NCI-H510A treated with DMSO at 0.1 percent for 48 hours (cell line): Measurements from ENCODE around the gene CADM1.

ENCODE experiments used
- DNase-seq: peaks from one replicate; lab custom pipeline; 2025; lab: John Stamatoyannopoulos, UW

The CADM1 gene

DNA sequence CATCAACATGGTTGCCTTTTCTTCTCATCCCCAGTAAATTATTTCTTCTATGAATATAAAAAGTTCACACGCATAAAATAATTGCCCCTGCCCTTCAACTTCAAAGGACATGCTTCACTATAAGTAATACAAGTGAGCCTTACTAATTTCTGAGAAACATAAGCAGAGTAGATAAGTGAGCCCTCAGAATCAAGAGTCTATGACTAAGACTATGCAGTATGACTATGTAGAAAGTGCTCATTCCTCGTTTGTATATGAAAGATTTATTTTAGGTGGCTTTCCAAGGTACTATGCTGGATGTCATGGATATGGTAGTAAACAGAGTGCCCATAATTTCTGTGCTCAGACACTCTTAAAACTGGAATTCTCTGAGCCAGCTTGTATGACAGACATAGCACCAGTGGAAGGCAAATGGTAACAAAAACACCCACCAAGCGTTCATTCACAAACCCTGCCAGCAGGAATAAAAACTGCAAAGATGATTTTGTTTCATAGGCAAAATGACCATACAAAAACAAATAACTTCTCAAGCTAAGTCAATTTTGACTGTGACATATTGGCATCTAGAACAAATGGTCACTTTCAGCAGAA, 189.8 kb downstream of the CADM1 start:
- DNase-seq: no peak

DNA sequence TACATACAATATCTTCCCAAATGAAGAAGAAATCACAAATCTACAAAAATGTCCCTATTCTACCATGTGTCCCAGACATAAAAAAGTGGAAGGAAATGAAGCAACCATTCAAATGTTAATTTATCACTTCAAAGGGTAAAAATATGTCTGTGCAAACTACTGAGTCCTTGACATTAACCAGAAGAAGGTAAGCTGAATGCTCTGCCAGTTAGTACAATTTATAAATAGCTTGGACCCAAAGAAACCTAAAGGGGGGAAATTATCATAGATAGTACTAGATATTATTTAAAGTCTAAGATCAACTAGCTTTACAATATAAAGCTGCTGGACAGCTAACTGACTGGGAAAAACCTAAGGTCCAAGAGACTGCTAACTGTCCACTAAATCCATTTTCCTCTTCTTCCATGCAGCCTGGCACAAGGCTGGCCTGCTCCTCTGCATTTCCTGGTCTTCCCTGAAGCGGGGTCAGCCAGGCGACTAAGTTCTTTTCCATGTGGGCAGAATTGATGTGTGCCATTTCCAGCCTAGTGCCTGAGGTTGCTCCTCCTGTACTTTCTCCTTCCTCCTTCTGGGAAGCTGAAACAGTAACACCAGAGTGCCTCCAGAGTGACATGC, 190.9 kb downstream of the CADM1 start:
- no peak for DNase-seq

DNA sequence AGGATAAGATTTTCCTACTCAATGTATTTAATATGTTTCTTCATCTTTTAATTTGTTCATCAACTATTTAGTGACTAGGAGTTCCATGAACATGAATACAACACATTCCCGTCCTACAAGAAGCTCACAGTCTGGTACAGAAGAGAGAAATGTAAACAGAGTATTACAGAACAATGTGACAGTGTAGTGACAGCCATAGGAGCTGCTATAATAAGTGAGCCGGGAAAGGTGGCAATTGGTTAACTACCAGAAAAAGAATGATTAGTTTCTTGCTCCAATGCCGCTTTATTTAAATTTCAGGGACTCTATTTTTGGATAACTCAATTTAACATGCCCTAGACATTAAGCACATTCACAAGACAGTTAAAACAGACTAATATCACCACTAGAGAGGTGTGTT, 192.3 kb downstream of the CADM1 start:
- DNase-seq: no peak

DNA sequence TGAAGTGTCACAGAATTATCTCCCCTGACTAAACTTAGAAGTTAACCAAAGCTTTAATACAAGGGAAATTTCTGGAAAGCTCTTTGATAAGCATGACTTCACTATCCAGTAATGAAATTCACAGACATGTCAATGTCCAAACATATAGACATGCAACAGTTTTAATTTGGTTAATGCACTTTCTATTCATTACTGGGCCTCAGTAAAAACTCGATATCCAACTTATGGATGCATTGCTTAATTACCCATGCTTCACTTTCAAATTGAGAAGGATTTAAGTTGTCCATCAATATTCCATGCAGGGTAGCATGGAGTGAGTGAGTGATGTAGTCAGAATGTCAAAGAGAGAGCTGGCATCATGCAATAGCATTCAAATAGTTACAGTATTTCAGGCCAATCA, 197.5 kb downstream of the CADM1 start:
- no peak for DNase-seq

DNA sequence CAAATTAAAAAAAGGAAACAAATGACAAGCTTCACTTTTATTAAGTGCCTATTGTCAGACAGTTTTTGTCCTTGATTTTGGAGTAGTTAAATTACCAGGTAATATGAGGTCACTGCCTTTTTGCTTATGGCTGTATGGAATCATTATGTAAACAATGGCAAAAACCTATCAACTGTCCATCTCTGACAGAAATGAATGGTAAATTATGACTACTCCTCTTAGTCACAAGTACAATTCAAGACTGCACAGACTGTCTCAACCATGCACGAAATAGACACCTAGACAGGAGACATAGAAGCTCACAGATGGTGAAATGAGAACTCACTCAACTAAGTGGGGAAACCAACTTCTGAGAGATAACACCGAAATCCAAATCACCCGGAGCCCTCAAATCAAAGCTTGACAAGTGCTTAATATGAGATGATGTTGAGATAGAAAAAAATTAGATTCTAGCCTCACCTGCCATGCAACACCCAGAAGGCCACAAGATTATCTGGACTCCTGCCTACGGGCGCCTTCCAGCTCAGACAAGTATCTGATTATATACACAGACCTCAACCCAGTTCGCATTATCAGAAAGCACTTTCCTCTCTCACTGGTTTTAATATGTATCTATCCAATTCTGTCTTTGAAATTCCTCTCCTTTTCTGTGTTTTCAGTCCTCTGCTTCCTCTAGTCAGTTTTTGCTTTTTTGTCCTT, 199.3 kb downstream of the CADM1 start:
- peak; percentile 20 for DNase-seq

DNA sequence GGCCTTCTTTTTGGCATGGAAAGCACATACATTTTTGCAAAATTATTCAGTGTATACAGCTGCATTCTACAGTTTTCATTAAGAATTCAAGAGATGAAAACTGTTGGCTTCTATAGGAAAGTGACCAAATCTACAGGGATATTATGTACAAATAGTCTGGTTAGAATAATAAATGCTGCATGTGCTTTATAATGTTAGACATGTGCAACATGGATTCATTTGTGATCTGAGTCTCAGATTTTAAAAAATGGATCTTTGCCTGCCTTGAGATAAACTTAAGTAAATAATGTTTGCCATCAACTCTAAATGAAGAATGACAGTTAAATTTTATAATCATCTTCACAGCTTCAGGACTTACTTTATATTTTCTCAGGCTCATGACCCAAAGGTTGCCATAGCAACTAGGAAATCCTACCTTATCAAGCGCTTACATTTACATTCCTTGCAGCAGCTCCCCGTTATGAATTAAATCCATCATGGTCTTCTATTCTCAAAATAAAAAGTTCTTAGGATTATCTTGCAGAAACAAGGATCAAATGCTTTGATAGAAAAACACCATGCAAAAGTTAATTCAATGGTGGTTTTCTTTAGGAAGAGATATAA, 200.2 kb downstream of the CADM1 start:
- no peak for DNase-seq

DNA sequence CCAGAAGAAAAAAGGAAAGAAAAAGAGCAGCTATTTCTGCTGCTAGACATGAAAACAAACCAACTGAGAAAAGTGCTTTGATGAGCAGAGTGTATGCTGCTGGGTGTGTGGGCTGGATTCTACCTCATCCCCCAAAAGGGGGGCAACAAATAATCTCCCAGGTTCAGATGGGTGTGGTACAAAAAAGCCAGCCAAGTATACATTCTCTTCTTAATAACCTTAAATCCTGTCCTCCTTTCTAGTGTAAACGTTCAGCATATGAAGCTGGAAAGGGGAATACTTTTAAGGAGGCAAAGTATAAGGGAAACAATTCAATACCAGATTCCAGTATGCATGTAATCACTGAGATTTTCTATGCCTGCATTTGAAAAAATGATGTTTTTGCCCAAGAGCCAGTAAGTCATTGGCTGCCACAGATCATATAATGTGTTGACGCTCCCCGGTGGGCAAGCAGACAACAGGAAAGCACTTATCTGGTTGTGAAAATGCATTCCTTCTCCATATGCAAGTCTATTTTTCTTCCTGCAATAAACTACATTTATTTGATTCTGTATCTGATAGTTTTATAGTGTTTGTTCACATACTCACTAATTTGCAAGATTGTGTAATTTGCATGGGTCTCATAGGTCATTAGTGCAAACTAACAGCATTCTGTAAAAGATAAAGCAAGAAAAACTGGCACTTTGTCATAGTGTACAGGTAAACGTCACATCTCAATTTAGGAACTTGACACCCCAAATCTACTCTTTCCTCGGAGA, 201.1 kb downstream of the CADM1 start:
- no peak for DNase-seq

DNA sequence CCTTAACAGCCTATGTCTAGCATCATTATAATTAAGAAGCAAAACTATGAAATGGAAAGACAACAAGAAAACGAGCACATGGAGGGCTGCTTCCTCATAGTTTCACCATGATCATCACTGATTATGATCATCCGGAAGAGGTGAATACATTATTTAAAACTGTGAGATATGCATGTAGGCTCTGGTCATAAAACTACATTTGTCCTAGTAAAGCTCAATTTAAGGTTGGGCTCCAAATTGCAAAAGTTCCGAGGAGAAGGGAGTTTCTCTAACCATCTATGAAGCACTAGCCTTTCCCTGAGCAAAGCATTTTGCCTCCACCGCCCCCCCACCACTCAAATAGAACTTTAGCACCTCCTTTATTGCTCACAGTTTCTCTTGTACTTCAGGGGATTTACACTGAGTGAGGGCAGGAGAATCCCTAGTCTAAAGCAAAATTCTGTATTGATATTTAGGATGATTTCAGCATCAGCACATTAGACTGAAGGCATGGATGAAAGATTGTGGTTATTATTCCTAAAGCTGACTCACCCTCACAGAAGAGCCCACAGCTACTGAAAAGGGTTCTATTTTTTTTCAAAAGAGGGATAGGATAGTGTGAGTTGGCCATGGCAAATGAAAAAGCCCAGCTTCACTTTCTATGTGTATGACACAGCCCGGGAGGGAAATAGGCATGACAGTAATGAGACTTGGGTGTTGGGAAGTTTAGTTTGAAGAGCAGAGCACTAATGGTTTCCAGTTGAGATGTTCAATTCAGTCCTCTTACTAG, 203.4 kb downstream of the CADM1 start:
- no peak for DNase-seq

DNA sequence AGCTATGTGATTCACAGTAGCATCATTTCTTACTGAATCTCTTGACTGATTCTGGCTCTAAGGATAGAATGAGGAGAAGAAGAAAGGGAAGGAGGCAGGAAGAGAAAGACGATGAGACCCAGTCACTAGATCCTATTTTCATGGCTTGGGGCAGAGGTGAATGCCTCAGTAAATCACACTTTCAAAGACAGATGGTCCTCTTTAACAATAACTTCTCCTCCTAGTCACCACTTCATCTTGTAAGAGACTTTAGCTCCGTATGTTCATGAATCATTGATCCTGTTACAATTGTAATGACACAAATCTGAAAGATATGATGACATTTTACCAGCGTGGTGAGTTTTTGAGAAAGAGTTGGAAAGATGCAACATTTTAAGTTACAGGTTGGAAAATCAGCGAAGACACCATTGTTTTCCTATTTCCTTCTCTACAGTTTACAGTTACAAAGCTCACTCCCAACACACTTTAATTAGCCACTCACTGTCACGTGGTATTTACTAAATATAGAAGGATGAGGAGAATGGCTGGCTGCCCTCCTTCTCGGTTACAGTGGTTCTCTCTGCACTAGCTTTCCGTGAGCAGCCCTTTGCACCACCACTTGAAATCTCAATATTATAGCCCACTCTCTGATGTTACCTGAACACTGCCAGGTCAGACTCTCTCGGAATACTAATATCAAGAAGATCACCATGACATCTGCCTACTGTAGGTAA, 205.8 kb downstream of the CADM1 start:
- peak; percentile 83 for DNase-seq

DNA sequence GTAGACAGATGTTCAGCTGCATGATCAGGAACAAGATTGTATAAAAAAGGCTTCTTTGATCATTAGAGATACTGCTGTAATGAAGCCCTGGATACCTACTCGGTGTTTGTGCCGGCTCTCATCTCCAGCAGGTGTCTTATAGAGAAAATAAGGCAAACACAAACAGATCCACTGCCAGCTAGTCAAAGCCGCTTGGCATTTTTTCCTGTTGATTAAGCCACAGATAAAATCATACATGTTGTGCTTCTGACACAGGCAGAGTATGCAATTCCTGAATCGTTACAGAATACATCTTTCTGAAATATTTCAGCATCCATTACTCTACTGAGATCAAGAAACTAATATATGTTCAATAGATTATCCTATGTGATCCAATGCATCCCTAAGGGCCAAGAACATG, 206.9 kb downstream of the CADM1 start:
- no peak for DNase-seq

DNA sequence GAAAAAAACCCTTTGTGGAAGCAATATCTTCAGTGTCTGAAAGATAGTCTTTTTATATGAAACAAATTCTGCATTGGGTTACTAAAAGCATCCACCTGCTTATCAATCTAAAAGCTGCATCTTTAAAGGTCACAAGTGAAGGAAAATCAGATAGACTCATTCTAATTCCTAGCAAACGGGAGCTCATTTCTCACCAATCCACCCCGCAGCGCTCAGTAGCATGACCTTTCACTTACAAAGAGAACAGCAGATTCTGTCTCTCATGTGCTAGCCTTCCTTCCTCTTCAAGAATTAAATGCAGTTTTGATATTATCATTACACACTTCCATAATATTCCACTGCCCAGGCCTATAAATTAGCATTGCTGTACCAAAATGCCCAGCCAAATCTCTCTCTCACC, 212.9 kb downstream of the CADM1 start:
- no peak for DNase-seq

DNA sequence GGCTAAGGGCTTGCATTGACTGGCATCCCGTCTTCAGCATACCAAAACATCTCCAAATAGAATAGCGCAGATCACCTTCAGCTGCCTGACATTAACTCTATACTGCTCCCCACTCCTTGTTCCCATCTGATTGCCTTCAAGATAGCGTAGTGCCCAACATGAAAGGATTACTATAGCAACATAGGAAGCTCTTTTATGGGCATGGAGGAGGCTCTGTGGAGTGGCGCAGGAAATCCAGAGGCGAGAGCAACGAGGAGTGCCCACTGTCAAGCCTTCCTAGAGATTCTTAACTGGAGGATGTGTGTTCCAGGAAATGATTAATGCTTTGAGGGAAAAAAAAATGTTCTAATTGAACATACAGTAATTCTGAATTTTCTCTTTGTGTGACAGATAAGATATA, 213.3 kb downstream of the CADM1 start:
- DNase-seq: peak; percentile 79

DNA sequence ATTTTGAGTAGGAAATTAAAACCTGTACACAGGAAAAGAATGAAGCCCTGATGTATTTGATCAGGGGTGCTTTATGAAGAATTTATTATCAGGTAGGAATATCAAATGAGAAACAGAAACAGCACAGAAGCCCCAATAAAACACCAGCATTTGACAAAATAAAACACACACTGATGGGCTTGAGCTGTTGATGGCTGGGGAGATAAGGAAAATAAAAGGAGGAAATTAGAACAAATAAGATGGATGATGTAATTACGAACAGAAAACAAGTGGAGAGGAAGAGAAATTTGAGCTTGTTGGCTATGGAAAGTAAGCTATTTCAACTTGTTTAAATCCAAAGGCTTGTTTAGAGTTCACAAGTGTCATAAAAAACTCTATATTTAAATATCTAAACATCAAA, 213.7 kb downstream of the CADM1 start:
- no peak for DNase-seq

DNA sequence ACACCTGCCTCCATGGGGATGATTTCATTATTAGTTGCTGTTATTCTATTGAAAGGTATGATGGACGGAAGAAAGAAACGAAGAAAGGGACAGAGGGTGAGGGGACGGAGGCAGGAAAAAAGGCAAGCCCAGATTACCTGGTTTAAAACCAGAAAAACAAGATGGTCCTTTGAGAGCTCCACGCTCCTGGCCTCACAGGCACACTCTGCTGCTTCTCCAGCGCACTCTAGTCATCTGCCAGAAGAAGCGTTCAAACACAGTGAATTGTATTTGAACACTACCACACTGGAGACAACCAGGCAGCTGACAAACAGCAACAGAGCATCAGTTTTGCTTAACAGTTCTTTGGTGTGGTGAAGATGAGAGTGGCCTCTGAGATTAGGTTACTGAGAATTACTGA, 216.9 kb downstream of the CADM1 start:
- DNase-seq: peak; percentile 70

DNA sequence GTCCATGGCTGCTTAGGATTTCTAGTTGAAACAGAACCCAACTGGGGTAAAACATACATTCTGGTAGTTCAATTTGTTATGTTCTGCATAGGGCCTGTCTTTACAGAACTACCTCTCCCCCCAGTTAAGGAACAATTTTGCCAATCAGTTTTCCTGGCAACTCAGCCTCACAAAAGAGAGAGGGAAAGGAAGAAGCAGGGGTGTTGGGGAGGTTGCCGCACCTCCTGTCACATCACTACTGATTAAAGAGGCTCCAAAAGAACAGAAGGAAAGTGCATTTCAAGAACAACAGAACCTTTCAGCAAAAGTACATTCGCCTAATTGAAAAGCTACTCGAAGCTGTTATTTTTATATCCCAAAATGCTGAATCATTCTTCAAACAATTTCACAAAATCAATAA, 217.6 kb downstream of the CADM1 start:
- DNase-seq: no peak

DNA sequence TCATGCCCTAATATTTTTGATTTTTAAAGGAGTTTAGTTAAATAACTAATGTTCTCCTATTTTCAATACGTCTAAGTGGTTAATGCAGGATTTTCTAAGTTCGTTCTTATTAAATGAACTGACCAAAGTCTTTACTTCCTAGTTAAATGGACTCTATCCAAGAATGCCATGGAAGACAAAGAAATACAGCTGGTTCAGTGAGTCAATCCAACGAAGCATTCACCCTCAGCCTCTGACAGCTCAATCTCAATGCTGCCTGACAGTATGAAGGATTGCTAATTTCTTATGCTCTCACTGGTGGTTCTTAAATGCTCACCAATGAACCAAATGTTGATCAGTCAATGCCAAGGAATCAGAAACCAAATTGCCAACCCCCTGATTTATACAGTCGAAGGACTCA, 219.4 kb downstream of the CADM1 start:
- DNase-seq: no peak

DNA sequence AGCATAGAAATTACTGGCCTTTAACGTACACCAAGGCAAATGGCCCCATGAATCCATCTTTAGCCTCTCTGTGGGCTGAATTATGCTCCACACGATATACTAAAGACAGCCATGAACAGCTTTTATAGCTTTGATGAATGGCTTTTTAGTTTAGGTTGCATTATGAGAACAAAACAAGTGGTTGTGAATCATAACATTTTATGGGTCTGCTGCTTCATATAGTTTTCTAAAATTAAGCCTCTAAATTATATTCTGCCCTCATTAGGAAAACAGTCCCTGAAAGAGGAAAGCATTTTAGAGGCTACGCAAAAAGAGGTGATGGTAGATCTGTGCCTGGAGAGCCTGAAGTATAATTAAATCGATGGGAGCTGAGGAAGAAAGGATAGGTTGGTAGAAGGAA, 221.3 kb downstream of the CADM1 start:
- no peak for DNase-seq

DNA sequence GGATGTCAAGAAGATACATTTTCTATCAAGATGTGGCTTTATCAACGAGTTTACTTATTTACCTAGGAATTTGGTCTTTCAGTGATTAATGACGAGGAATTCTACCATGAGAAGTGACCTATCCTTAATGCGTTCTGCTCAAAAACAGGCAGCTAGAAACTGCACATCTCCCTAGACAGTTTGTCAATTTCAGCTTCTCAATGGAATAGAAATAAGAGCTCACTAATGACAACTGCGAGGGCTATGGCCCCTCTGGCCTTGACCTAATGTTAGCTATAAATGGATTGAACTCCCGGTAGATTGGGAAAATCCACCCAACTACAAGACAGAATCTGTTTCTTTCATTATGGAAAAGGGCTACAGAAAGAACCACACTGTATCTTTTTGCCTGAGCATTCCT, 223.4 kb downstream of the CADM1 start:
- DNase-seq: no peak

DNA sequence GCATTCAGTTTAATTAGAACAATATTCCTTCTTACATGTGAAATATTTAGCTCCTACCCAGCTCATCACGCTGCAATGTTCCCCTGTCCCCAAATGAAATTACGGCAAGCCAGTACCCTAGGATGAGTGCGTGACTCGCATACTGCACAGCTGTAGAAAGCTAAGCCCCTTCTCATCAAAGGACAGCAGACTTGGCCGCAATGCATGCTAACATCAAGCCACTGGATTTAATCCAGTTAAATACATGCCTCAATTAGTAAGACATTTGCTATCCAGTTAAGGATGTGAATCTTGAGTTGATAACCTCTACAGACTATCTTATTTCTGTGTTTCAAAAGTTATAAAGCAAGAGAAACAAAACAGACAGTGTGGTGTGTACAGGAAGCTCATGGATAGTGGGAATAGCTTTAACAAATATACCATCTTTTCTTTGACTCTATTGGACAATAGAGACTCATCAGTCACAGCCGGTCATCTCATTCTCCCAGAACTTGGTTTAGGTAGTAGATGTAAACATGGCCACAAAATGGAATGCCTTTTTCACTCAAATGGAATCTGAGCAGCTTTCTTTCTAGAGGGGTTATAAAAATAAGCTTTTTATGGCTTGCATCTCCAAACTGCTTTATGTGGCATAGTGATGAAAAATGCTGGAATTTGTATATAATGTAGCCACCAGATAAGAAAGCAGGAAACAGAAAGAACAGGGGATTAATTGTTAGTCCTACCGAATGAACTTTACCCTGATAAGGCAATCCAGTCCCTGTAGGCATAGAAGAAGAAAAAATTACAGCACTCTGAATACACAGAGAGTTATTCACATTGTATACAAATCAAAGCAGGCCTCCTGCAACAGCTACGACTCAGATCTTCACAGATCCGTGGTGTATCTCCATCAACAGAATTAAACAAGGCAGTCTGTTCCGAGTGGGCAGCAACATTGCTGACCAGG, 224.1 kb downstream of the CADM1 start:
- no peak for DNase-seq

DNA sequence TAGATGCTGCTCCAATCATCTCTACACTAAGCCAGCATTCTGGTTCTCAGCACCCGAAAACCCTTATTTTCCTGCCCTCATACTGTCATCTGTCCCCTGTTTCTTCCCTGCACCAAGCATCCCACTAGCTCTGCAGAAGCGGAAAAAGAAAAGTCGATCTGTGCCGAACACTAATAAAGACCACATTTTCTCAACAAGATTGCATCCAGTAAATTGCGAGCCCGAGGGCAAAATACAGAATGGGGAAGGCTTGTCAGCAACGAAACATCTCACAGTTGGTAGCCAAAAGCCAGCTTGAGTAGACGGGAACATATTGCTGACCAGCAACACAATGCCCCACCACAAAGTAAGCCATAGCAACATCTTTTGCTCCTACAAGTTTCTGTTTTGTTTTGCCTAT, 227.4 kb downstream of the CADM1 start:
- no peak for DNase-seq
